ENCODE results near the gene GTSE1.

GRCh38 chr22:46320716-46321386, 24.2 kb downstream of the GTSE1 start:
- TF ChIP-seq CTCF (IDR thresholded peaks at IDR 0.05): no peak
- no peak for TF ChIP-seq POLR2A (IDR thresholded peaks at IDR 0.05)
